GM20000 (cell line): ENCODE results near the gene CRYGB.

ENCODE experiments used
- DNase-seq: peaks from one replicate; pipeline ENCODE4 v3.0.0; 2012; ENCODE audit warnings: low spot score
- CTCF ChIP-seq: IDR thresholded peaks from 2 replicates; pipeline ENCODE4 v1.5.1; 2012; ENCODE audit warnings: mild to moderate bottlenecking, control low read depth; ENCODE audit errors: extremely low read depth, missing control alignments

Gene CRYGB

DNA sequence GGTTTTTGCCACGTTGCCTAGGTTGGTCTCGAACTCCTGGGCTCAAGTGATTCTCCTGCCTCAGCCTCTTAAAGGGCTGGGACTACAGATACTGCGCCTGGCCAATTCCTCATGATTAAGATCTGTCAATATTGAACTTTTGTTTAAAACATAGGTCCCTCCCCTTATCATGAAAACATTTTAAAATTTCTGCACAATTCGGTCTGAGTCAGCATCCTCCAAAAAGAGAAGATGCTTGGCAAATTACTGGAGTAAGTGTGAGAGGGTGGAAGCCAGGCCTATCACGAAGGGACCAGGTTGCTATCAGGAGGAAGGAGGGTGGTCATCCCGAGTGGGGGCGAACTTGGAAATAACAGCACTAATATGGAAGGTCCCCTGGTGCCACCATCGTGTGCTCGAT lies 28.2 kb upstream of the CRYGB start:
- no peak for DNase-seq
- no peak for TF ChIP-seq CTCF

- no peak for TF ChIP-seq CTCF
- no peak for DNase-seq
Observed at GRCh38 chr2:208172125-208172524, 26.2 kb upstream of the CRYGB start.

DNA sequence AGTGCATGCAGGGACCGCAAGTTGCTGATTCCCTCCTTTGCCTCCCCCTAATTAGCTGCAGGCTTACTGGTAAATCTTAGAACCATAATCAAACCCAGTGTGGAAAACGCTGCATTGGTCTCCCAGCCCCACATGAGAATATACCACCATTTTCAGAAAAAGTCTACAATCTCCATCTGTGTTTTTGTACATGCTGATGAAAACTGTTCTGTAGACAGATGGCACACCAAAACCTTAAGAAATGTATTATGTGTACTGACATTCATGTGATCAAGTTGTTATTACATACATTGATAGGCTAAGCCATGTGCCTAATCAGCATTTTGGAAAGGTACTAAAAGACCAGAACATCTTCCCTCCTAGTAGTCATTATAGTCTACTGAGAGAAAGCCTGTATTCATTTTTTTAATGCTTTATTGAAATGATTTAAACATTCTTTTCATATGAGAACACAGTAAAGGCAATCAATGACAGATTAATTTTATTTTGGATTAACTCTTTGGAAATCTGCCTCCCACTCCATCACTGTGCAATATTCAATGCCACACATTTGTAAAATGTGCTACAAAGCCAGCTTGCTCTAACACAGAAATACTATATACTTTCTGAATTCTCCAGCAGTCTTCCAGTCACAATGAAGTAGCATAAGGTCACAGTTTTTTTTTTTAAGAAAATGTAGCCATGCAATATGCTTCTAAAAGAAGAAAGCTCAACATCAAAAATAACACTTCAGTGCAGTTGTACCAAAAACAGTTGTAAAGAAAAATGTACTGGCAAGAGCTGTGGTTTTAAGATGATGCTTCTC lies 19.2 kb upstream of the CRYGB start:
- no peak for DNase-seq
- no peak for TF ChIP-seq CTCF

DNA sequence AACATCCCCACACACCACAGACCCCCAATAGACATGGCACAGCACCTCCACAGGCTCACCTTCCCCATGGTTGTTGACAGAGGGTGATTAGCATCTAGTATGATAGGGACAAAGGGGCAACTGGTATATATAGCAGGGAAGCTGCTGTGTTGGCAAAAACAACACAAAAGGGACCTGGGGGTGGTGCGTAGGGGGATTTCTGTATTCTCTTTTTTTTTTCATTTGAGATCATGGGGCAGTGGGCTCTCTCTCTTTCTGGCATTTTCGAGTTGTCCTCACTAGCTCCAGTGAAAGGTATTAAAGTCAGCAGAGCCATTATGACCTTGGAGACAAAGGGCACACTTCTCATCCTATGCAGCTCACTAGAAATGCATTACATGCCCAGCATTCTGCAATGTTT lies 17.5 kb upstream of the CRYGB start, which contains the start of gene CRYGA:
Gene CRYGA (minus strand): TSS at position 101 of the 400 bp plus-strand sequence. CDS start 33 bp downstream, at position 68.
- TF ChIP-seq CTCF: no peak
- DNase-seq: no peak

DNA sequence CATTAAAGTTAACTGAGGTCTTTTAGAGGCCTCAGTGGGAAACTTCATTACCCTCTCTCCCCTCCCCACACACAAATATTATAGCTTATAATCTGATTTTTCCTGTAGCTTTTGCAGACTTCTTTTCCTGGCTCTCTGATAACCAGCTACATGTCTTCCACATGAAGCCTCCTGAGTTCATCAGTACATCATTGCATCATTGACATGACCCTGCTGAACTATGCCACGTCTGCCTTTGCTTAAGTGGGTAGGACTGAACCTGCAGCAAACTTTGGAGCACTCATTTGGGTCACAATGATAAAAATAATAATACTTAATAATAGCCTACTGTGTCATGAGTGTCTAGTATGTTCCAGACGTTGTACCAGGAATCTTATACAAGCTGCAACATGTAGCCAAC lies 10.5 kb upstream of the CRYGB start:
- no peak for TF ChIP-seq CTCF
- DNase-seq: no peak

GRCh38 chr2:208153156-208153555 lies 7.2 kb upstream of the CRYGB start:
- no peak for TF ChIP-seq CTCF
- DNase-seq: no peak

DNA sequence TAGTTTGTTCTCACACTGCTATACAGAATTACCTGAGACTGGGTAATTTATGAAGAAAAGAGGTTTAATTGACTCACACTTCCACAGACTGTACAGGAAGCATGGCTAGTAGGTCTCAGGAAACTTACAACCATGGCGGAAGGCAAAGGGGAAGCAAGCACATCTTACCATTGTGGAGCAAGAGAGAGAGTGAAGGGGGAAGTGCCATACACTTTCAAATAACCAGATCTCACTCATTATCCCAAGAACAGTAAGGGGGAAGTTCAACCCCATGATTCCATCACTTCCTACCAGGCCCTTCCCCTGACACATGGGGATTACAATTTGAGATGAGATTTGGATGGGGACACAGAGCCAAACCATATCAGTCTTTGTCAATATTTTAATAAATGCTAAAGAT lies 5.0 kb upstream of the CRYGB start:
- DNase-seq: no peak
- no peak for TF ChIP-seq CTCF
